Vagina (tissue), 2 donors: ENCODE data around the gene APBA3.

Source experiments
- CTCF ChIP-seq, 3 experiments: fragments of 450-650 bp in 2 of 3; fragments of 200-600 bp in 1 of 3; sonication (generic) in 1 of 3; IDR thresholded peaks; one replicate each; pipeline ENCODE4 v1.5.1; 2017 to 2019; ENCODE audit warnings: antibody characterized with exemption in 3 of 3, mild to moderate bottlenecking in 2 of 3, moderate library complexity in 2 of 3
- POLR2A ChIP-seq, 2 donors: fragments of 450-650 bp; IDR thresholded peaks; one replicate each; pipeline ENCODE4 v1.6.1; 2017; ENCODE audit warnings: antibody characterized with exemption in 2 of 2, mild to moderate bottlenecking in 2 of 2, moderate library complexity in 2 of 2

GRCh38 chr19:3796358-3796757, 34.9 kb upstream of the APBA3 start:
- TF ChIP-seq POLR2A (IDR thresholded peaks at IDR 0.05): no peak
- no peak for TF ChIP-seq CTCF (IDR thresholded peaks at IDR 0.05)
